Measurements from ENCODE around the gene ANKRD13D. TPM values are rescaled to one million over a fixed set of nuclear protein-coding genes. Genes with fewer than 3 reads are reported as not detected.
A peak's percentile ranks its signal among the peaks of the same experiment; 100 is the strongest.

ANKRD13D gene
- total and polyA plus RNA-seq, 2 experiments from 2014 or later: 20.3 to 30.8 TPM

DNA sequence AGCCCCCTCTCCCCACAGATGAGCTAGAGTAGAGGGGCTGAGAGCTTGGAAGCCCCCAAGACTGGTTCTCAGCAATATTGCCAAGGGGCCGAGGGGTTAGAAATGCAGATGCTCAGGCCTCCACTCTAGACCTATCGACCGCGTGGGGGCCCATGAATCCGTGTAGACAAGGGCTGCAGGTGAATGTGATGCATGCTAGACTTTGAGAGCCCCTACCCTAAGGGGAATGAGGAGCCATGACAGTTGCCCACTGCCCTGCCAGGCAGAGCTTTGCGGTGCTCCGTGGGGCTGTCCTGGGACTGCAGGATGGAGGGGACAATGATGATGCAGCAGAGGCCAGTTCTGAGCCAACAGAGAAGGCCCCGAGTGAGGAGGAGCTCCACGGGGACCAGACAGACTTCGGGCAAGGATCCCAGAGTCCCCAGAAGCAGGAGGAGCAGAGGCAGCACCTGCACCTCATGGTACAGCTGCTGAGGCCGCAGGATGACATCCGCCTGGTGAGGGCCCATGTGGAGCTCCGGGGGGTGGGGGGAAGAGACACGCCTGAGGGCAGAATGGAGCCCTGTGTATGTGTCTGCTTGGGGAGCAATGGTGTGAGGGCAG, 15.5 kb downstream of the ANKRD13D start:
- H3K9me2 ChIP-seq (ENCODE audit: insufficient read depth): no peaks in the 10 kb centered on the region
- H3K4me1 ChIP-seq (ENCODE audit: insufficient read depth): peaks cover 15% of the 10 kb centered on the region; the same call in 1 of the 2 replicates
- Mint-ChIP-seq H3K4me1 (peaks cover 3% of the 10 kb centered on the region; the same call in 1 of the 3 replicates), H3K9me3 (no peaks in the 10 kb centered on the region), H3K27me3 (ENCODE audit: insufficient read depth, low read depth, poor library complexity) (peaks cover 11% of the 10 kb centered on the region), H3K36me3 (ENCODE audit: low read depth) (no peaks in the 10 kb centered on the region; the same call in 2 of the 3 replicates), H3K27ac (no peak overlapping the region), H3K4me3 (peak overlapping the region; percentile 75; the same call in 2 of the 3 replicates)
- DNase-seq (ENCODE audit: low spot score): no peak
- no peak for ATAC-seq
- no peaks in the 10 kb centered on the region for H3K79me2 ChIP-seq (replicated peaks; ENCODE audit: insufficient read depth)
- H4K20me1 ChIP-seq (replicated peaks; ENCODE audit: insufficient read depth): no peaks in the 10 kb centered on the region
- H2AFZ ChIP-seq: no peak overlapping the region; the same call in 1 of the 2 replicates
- TF ChIP-seq CREB1 (CRISPR knock-in tag; IDR thresholded peaks at IDR 0.05; ENCODE audit: low read depth) (no peak), EZH2phosphoT487 (IDR thresholded peaks at IDR 0.05; ENCODE audit: unreplicated experiment) (no peak), ETS1 (IDR thresholded peaks at IDR 0.05) (no peak), STAT1 (IDR thresholded peaks at IDR 0.05; ENCODE audit: unreplicated experiment) (no peak), EZH2 (IDR thresholded peaks at IDR 0.05; ENCODE audit: low read depth, unreplicated experiment) (no peak), JUNB (IDR thresholded peaks at IDR 0.05; ENCODE audit: unreplicated experiment) (no peak), ZNF114 (CRISPR knock-in tag; IDR thresholded peaks at IDR 0.05) (no peak), POLR2AphosphoS5 (IDR thresholded peaks at IDR 0.05; ENCODE audit: low read depth) (no peak), ZNF331 (CRISPR knock-in tag; IDR thresholded peaks at IDR 0.05; ENCODE audit: low read depth) (no peak), NANOG (IDR thresholded peaks at IDR 0.05; ENCODE audit: borderline replicate concordance) (no peak)
- TF ChIP-seq, protein P1, sequence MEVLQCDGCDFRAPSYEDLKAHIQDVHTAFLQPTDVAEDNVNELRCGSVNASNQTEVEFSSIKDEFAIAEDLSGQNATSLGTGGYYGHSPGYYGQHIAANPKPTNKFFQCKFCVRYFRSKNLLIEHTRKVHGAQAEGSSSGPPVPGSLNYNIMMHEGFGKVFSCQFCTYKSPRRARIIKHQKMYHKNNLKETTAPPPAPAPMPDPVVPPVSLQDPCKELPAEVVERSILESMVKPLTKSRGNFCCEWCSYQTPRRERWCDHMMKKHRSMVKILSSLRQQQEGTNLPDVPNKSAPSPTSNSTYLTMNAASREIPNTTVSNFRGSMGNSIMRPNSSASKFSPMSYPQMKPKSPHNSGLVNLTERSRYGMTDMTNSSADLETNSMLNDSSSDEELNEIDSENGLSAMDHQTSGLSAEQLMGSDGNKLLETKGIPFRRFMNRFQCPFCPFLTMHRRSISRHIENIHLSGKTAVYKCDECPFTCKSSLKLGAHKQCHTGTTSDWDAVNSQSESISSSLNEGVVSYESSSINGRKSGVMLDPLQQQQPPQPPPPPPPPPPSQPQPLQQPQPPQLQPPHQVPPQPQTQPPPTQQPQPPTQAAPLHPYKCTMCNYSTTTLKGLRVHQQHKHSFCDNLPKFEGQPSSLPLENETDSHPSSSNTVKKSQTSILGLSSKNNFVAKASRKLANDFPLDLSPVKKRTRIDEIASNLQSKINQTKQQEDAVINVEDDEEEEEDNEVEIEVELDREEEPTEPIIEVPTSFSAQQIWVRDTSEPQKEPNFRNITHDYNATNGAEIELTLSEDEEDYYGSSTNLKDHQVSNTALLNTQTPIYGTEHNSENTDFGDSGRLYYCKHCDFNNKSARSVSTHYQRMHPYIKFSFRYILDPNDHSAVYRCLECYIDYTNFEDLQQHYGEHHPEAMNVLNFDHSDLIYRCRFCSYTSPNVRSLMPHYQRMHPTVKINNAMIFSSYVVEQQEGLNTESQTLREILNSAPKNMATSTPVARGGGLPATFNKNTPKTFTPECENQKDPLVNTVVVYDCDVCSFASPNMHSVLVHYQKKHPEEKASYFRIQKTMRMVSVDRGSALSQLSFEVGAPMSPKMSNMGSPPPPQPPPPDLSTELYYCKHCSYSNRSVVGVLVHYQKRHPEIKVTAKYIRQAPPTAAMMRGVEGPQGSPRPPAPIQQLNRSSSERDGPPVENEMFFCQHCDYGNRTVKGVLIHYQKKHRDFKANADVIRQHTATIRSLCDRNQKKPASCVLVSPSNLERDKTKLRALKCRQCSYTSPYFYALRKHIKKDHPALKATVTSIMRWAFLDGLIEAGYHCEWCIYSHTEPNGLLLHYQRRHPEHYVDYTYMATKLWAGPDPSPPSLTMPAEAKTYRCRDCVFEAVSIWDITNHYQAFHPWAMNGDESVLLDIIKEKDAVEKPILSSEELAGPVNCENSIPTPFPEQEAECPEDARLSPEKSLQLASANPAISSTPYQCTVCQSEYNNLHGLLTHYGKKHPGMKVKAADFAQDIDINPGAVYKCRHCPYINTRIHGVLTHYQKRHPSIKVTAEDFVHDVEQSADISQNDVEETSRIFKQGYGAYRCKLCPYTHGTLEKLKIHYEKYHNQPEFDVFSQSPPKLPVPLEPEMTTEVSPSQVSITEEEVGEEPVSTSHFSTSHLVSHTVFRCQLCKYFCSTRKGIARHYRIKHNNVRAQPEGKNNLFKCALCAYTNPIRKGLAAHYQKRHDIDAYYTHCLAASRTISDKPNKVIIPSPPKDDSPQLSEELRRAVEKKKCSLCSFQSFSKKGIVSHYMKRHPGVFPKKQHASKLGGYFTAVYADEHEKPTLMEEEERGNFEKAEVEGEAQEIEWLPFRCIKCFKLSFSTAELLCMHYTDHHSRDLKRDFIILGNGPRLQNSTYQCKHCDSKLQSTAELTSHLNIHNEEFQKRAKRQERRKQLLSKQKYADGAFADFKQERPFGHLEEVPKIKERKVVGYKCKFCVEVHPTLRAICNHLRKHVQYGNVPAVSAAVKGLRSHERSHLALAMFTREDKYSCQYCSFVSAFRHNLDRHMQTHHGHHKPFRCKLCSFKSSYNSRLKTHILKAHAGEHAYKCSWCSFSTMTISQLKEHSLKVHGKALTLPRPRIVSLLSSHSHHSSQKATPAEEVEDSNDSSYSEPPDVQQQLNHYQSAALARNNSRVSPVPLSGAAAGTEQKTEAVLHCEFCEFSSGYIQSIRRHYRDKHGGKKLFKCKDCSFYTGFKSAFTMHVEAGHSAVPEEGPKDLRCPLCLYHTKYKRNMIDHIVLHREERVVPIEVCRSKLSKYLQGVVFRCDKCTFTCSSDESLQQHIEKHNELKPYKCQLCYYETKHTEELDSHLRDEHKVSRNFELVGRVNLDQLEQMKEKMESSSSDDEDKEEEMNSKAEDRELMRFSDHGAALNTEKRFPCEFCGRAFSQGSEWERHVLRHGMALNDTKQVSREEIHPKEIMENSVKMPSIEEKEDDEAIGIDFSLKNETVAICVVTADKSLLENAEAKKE (CRISPR knock-in tag; IDR thresholded peaks at IDR 0.05): no peak
- TF ChIP-seq, protein P2, sequence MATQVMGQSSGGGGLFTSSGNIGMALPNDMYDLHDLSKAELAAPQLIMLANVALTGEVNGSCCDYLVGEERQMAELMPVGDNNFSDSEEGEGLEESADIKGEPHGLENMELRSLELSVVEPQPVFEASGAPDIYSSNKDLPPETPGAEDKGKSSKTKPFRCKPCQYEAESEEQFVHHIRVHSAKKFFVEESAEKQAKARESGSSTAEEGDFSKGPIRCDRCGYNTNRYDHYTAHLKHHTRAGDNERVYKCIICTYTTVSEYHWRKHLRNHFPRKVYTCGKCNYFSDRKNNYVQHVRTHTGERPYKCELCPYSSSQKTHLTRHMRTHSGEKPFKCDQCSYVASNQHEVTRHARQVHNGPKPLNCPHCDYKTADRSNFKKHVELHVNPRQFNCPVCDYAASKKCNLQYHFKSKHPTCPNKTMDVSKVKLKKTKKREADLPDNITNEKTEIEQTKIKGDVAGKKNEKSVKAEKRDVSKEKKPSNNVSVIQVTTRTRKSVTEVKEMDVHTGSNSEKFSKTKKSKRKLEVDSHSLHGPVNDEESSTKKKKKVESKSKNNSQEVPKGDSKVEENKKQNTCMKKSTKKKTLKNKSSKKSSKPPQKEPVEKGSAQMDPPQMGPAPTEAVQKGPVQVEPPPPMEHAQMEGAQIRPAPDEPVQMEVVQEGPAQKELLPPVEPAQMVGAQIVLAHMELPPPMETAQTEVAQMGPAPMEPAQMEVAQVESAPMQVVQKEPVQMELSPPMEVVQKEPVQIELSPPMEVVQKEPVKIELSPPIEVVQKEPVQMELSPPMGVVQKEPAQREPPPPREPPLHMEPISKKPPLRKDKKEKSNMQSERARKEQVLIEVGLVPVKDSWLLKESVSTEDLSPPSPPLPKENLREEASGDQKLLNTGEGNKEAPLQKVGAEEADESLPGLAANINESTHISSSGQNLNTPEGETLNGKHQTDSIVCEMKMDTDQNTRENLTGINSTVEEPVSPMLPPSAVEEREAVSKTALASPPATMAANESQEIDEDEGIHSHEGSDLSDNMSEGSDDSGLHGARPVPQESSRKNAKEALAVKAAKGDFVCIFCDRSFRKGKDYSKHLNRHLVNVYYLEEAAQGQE (IDR thresholded peaks at IDR 0.05; ENCODE audit: unreplicated experiment): no peak
- TF ChIP-seq, protein P3, sequence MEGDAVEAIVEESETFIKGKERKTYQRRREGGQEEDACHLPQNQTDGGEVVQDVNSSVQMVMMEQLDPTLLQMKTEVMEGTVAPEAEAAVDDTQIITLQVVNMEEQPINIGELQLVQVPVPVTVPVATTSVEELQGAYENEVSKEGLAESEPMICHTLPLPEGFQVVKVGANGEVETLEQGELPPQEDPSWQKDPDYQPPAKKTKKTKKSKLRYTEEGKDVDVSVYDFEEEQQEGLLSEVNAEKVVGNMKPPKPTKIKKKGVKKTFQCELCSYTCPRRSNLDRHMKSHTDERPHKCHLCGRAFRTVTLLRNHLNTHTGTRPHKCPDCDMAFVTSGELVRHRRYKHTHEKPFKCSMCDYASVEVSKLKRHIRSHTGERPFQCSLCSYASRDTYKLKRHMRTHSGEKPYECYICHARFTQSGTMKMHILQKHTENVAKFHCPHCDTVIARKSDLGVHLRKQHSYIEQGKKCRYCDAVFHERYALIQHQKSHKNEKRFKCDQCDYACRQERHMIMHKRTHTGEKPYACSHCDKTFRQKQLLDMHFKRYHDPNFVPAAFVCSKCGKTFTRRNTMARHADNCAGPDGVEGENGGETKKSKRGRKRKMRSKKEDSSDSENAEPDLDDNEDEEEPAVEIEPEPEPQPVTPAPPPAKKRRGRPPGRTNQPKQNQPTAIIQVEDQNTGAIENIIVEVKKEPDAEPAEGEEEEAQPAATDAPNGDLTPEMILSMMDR (conservative IDR thresholded peaks at IDR 0.05; ENCODE audit: low read depth in 2 of 2): no peak
- H3K36me3 ChIP-seq (ENCODE audit: insufficient read depth): no peaks in the 10 kb centered on the region
- H3K27me3 ChIP-seq (ENCODE audit: insufficient read depth): no peaks in the 10 kb centered on the region
- H3K4me2 ChIP-seq: peak overlapping the region; percentile 96
- H3K4me3 ChIP-seq: peak overlapping the region; percentile 87
- H3F3A ChIP-seq (replicated peaks; ENCODE audit: low read depth): peaks cover 4% of the 10 kb centered on the region; the same call in 1 of the 2 replicates
- no peak overlapping the region for H3K27ac ChIP-seq (ENCODE audit: low read depth)
